ENCODE data around the gene BAG3.
"Not testable (repeated sequence)": the region's sequence is repeated elsewhere in the genome, so short reads cannot be mapped to it uniquely, and the experiment has no call there.

BAG3 gene

GRCh38 chr10:119700321-119700954, 49.3 kb downstream of the BAG3 start:
- DNase-seq = peak; percentile 65

GRCh38 chr10:119701861-119702260, 50.7 kb downstream of the BAG3 start:
- DNase-seq = no peak

GRCh38 chr10:119702583-119702982, 51.4 kb downstream of the BAG3 start:
- DNase-seq = no peak

- DNase-seq = no peak
Observed at GRCh38 chr10:119703903-119704508, 52.8 kb downstream of the BAG3 start.

GRCh38 chr10:119705434-119705831, 54.3 kb downstream of the BAG3 start:
- DNase-seq = no peak

- no peak for DNase-seq
Observed at GRCh38 chr10:119706521-119707278, 55.5 kb downstream of the BAG3 start.

- not testable (repeated sequence) for DNase-seq
Observed at GRCh38 chr10:119707331-119707730, 56.2 kb downstream of the BAG3 start.

- not testable (repeated sequence) for DNase-seq
Observed at GRCh38 chr10:119710935-119711334, 59.8 kb downstream of the BAG3 start.

GRCh38 chr10:119713744-119714483, 62.7 kb downstream of the BAG3 start:
- no peak for DNase-seq

- DNase-seq = no peak
Observed at GRCh38 chr10:119714484-119714816, 63.3 kb downstream of the BAG3 start.

GRCh38 chr10:119715628-119716505, 64.7 kb downstream of the BAG3 start:
- DNase-seq = no peak

- no peak for DNase-seq
Observed at GRCh38 chr10:119723161-119723560, 72.0 kb downstream of the BAG3 start.

GRCh38 chr10:119723624-119724023, 72.4 kb downstream of the BAG3 start:
- no peak for DNase-seq

GRCh38 chr10:119724593-119725516, 73.7 kb downstream of the BAG3 start:
- no peak for DNase-seq

GRCh38 chr10:119725517-119725827, 74.3 kb downstream of the BAG3 start:
- DNase-seq = no peak

GRCh38 chr10:119725828-119726675, 74.9 kb downstream of the BAG3 start, which contains the start of gene INPP5F:
TSS of gene INPP5F (plus strand) at chr10:119726050. CDS start at chr10:119726263, 213 bp downstream.
- DNase-seq = peak; percentile 79

- DNase-seq = no peak
Observed at GRCh38 chr10:119726676-119727261, 75.6 kb downstream of the BAG3 start.
